ENCODE measurements around the gene DEGS2. TPM values are rescaled to one million over a fixed set of nuclear protein-coding genes. Genes with fewer than 3 reads are reported as not detected.

DEGS2 gene
- total and polyA plus RNA-seq, 2 experiments from 2014 or later: 0.63 to 2.2 TPM

DNA sequence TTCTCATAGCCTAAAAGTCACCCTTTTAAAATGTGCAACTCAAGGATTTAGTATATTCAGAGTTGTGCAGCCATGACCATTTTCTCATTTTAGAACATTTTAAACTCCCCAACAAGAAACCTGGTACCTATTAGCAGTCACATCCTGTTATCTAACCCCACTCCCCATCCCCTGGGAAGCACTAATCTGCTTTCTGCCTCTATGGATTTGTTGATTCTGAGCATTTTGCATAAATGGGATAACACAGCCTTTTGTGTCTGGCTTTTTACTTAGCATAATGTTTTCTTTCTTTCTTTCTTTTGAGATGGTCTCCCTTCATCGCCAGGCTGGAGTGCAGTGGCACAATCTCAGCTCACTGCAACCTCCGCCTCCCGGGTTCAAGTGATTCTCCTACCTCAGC is 40.9 kb upstream of the DEGS2 start:
- Histone ChIP-seq H3K4me3 (no peak overlapping the region), H3K4me2 (no peak overlapping the region), H4K20me1 (replicated peaks; ENCODE audit: insufficient read depth) (no peaks in the 10 kb centered on the region), H3K4me1 (ENCODE audit: insufficient read depth) (peaks cover 11% of the 10 kb centered on the region), H2AFZ (no peak overlapping the region), H3F3A (replicated peaks; ENCODE audit: low read depth) (0 out of 2 replicates have a peak, but pooled peaks cover 4% of the 10 kb centered on the region), H3K27ac (ENCODE audit: low read depth) (no peak overlapping the region), H3K9me2 (ENCODE audit: insufficient read depth) (no peaks in the 10 kb centered on the region), H3K36me3 (ENCODE audit: insufficient read depth) (no peaks in the 10 kb centered on the region), H3K27me3 (ENCODE audit: insufficient read depth) (no peaks in the 10 kb centered on the region), H3K79me2 (replicated peaks; ENCODE audit: insufficient read depth) (no peaks in the 10 kb centered on the region)
- no peaks in the 10 kb centered on the region for H3K36me3 Mint-ChIP-seq (ENCODE audit: low read depth)
- peaks cover 4% of the 10 kb centered on the region; the same call in 2 of the 3 replicates for H3K4me1 Mint-ChIP-seq
- ATAC-seq: no peak
- no peak overlapping the region for H3K27ac Mint-ChIP-seq
- H3K4me3 Mint-ChIP-seq: no peak overlapping the region
- H3K27me3 Mint-ChIP-seq (ENCODE audit: insufficient read depth, low read depth, poor library complexity): peaks cover 9% of the 10 kb centered on the region
- no peaks in the 10 kb centered on the region for H3K9me3 Mint-ChIP-seq
- DNase-seq (ENCODE audit: low spot score): no peak
- TF ChIP-seq ZNF331 (CRISPR knock-in tag; IDR thresholded peaks at IDR 0.05; ENCODE audit: low read depth) (no peak), POLR2AphosphoS5 (IDR thresholded peaks at IDR 0.05; ENCODE audit: low read depth) (no peak), STAT1 (IDR thresholded peaks at IDR 0.05; ENCODE audit: unreplicated experiment) (no peak), EZH2phosphoT487 (IDR thresholded peaks at IDR 0.05; ENCODE audit: unreplicated experiment) (no peak), ZNF114 (CRISPR knock-in tag; IDR thresholded peaks at IDR 0.05) (no peak), NANOG (IDR thresholded peaks at IDR 0.05; ENCODE audit: borderline replicate concordance) (no peak), JUNB (IDR thresholded peaks at IDR 0.05; ENCODE audit: unreplicated experiment) (no peak)
- TF ChIP-seq, protein P1, sequence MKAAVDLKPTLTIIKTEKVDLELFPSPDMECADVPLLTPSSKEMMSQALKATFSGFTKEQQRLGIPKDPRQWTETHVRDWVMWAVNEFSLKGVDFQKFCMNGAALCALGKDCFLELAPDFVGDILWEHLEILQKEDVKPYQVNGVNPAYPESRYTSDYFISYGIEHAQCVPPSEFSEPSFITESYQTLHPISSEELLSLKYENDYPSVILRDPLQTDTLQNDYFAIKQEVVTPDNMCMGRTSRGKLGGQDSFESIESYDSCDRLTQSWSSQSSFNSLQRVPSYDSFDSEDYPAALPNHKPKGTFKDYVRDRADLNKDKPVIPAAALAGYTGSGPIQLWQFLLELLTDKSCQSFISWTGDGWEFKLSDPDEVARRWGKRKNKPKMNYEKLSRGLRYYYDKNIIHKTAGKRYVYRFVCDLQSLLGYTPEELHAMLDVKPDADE (IDR thresholded peaks at IDR 0.05): no peak
- TF ChIP-seq, protein P2, sequence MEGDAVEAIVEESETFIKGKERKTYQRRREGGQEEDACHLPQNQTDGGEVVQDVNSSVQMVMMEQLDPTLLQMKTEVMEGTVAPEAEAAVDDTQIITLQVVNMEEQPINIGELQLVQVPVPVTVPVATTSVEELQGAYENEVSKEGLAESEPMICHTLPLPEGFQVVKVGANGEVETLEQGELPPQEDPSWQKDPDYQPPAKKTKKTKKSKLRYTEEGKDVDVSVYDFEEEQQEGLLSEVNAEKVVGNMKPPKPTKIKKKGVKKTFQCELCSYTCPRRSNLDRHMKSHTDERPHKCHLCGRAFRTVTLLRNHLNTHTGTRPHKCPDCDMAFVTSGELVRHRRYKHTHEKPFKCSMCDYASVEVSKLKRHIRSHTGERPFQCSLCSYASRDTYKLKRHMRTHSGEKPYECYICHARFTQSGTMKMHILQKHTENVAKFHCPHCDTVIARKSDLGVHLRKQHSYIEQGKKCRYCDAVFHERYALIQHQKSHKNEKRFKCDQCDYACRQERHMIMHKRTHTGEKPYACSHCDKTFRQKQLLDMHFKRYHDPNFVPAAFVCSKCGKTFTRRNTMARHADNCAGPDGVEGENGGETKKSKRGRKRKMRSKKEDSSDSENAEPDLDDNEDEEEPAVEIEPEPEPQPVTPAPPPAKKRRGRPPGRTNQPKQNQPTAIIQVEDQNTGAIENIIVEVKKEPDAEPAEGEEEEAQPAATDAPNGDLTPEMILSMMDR (conservative IDR thresholded peaks at IDR 0.05; ENCODE audit: low read depth in 2 of 2): no peak
- TF ChIP-seq, protein P3, sequence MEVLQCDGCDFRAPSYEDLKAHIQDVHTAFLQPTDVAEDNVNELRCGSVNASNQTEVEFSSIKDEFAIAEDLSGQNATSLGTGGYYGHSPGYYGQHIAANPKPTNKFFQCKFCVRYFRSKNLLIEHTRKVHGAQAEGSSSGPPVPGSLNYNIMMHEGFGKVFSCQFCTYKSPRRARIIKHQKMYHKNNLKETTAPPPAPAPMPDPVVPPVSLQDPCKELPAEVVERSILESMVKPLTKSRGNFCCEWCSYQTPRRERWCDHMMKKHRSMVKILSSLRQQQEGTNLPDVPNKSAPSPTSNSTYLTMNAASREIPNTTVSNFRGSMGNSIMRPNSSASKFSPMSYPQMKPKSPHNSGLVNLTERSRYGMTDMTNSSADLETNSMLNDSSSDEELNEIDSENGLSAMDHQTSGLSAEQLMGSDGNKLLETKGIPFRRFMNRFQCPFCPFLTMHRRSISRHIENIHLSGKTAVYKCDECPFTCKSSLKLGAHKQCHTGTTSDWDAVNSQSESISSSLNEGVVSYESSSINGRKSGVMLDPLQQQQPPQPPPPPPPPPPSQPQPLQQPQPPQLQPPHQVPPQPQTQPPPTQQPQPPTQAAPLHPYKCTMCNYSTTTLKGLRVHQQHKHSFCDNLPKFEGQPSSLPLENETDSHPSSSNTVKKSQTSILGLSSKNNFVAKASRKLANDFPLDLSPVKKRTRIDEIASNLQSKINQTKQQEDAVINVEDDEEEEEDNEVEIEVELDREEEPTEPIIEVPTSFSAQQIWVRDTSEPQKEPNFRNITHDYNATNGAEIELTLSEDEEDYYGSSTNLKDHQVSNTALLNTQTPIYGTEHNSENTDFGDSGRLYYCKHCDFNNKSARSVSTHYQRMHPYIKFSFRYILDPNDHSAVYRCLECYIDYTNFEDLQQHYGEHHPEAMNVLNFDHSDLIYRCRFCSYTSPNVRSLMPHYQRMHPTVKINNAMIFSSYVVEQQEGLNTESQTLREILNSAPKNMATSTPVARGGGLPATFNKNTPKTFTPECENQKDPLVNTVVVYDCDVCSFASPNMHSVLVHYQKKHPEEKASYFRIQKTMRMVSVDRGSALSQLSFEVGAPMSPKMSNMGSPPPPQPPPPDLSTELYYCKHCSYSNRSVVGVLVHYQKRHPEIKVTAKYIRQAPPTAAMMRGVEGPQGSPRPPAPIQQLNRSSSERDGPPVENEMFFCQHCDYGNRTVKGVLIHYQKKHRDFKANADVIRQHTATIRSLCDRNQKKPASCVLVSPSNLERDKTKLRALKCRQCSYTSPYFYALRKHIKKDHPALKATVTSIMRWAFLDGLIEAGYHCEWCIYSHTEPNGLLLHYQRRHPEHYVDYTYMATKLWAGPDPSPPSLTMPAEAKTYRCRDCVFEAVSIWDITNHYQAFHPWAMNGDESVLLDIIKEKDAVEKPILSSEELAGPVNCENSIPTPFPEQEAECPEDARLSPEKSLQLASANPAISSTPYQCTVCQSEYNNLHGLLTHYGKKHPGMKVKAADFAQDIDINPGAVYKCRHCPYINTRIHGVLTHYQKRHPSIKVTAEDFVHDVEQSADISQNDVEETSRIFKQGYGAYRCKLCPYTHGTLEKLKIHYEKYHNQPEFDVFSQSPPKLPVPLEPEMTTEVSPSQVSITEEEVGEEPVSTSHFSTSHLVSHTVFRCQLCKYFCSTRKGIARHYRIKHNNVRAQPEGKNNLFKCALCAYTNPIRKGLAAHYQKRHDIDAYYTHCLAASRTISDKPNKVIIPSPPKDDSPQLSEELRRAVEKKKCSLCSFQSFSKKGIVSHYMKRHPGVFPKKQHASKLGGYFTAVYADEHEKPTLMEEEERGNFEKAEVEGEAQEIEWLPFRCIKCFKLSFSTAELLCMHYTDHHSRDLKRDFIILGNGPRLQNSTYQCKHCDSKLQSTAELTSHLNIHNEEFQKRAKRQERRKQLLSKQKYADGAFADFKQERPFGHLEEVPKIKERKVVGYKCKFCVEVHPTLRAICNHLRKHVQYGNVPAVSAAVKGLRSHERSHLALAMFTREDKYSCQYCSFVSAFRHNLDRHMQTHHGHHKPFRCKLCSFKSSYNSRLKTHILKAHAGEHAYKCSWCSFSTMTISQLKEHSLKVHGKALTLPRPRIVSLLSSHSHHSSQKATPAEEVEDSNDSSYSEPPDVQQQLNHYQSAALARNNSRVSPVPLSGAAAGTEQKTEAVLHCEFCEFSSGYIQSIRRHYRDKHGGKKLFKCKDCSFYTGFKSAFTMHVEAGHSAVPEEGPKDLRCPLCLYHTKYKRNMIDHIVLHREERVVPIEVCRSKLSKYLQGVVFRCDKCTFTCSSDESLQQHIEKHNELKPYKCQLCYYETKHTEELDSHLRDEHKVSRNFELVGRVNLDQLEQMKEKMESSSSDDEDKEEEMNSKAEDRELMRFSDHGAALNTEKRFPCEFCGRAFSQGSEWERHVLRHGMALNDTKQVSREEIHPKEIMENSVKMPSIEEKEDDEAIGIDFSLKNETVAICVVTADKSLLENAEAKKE (CRISPR knock-in tag; IDR thresholded peaks at IDR 0.05): no peak
- TF ChIP-seq, protein P4, sequence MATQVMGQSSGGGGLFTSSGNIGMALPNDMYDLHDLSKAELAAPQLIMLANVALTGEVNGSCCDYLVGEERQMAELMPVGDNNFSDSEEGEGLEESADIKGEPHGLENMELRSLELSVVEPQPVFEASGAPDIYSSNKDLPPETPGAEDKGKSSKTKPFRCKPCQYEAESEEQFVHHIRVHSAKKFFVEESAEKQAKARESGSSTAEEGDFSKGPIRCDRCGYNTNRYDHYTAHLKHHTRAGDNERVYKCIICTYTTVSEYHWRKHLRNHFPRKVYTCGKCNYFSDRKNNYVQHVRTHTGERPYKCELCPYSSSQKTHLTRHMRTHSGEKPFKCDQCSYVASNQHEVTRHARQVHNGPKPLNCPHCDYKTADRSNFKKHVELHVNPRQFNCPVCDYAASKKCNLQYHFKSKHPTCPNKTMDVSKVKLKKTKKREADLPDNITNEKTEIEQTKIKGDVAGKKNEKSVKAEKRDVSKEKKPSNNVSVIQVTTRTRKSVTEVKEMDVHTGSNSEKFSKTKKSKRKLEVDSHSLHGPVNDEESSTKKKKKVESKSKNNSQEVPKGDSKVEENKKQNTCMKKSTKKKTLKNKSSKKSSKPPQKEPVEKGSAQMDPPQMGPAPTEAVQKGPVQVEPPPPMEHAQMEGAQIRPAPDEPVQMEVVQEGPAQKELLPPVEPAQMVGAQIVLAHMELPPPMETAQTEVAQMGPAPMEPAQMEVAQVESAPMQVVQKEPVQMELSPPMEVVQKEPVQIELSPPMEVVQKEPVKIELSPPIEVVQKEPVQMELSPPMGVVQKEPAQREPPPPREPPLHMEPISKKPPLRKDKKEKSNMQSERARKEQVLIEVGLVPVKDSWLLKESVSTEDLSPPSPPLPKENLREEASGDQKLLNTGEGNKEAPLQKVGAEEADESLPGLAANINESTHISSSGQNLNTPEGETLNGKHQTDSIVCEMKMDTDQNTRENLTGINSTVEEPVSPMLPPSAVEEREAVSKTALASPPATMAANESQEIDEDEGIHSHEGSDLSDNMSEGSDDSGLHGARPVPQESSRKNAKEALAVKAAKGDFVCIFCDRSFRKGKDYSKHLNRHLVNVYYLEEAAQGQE (IDR thresholded peaks at IDR 0.05; ENCODE audit: unreplicated experiment): no peak
